ENCODE data around the gene RPS6KA4.

The RPS6KA4 gene

GRCh38 chr11:64339754-64340408 is 19.1 kb upstream of the RPS6KA4 start, which contains the start of gene CCDC88B:
Gene CCDC88B, plus strand, starts transcription at chr11:64340204. Its CDS starts 63 bp downstream, at chr11:64340267.
- H3K4me1 ChIP-seq (ENCODE audit: control insufficient read depth, insufficient read depth, low read length): peaks cover 13% of the 10 kb centered on the region
- no peaks in the 10 kb centered on the region for H3K9me3 ChIP-seq (ENCODE audit: control insufficient read depth, low read length)
- no peak within 1 kb of the TSS for H3K27ac ChIP-seq (ENCODE audit: insufficient read depth, low read depth, low read length, poor library complexity, severe bottlenecking)
- peak within 1 kb of the TSS; percentile 32 for H3K4me3 ChIP-seq (ENCODE audit: insufficient read depth, low read depth, low read length)
- H3K36me3 ChIP-seq (ENCODE audit: control insufficient read depth, insufficient read depth, low read length): no peaks in the 10 kb centered on the region
- H3K27me3 ChIP-seq (ENCODE audit: control insufficient read depth, insufficient read depth, low read length, poor library complexity, severe bottlenecking): peaks cover 8% of the 10 kb centered on the region
- 88 to 91% methylated on average over 16 of the region's 16 CpGs for WGBS, 2 experiments

DNA sequence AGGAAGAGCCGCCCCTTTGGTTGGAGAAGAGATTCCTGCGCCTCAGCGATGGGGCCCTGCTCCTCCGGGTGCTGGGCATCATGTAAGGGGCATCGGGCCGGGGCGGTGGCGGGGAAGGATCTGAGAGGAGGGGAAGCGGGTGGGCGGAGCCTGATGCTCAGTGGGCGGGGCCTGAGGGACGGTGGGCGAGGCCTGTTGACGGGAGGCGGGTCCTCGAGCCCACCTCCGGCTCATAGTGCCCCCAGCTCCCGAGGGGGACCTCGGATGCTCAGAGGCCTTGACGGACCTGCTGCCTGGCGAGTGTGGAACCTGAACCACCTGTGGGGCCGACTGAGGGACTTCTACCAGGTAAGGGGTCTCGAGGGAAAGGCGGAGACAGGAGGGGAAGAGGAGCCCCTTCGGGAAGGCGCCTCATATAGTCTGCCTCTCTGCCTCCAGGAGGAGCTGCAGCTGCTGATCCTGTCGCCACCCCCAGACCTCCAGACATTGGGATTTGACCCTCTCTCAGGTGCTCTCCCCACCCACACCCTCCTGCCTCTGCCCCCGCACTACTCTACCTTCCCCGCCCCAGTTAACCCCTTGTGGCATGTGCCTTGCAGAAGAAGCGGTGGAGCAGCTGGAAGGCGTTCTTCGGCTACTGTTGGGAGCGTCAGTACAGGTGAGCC is 18.2 kb upstream of the RPS6KA4 start:
- Histone ChIP-seq H3K9me3 (ENCODE audit: control insufficient read depth, low read length) (no peaks in the 10 kb centered on the region), H3K36me3 (ENCODE audit: control insufficient read depth, insufficient read depth, low read length) (no peaks in the 10 kb centered on the region), H3K27ac (ENCODE audit: insufficient read depth, low read depth, low read length, poor library complexity, severe bottlenecking) (no peak overlapping the region), H3K4me3 (ENCODE audit: insufficient read depth, low read depth, low read length) (peak overlapping the region; percentile 32), H3K4me1 (ENCODE audit: control insufficient read depth, insufficient read depth, low read length) (peaks cover 13% of the 10 kb centered on the region), H3K27me3 (ENCODE audit: control insufficient read depth, insufficient read depth, low read length, poor library complexity, severe bottlenecking) (peaks cover 8% of the 10 kb centered on the region)
- WGBS, 2 experiments: 50 to 60% methylated on average over 33 of the region's 33 CpGs

DNA sequence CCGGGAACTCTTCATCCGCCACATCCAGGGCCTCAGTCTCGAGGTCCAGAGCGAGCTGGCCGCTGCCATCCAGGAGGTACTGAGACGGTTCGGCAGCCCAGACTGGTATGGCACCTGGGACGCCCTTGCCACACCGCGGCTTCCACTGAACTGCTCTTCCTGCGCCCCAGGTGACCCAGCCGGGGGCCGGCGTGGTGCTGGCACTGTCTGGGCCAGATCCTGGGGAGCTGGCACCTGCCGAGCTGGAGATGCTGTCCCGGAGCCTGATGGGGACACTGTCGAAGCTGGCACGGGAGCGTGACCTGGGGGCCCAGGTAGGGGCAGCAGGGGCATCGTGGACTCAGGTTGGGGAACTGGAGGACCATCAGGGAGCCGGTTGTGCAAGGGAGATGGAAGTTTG is 17.5 kb upstream of the RPS6KA4 start:
- Histone ChIP-seq H3K36me3 (ENCODE audit: control insufficient read depth, insufficient read depth, low read length) (no peaks in the 10 kb centered on the region), H3K4me3 (ENCODE audit: insufficient read depth, low read depth, low read length) (no peak overlapping the region), H3K4me1 (ENCODE audit: control insufficient read depth, insufficient read depth, low read length) (peaks cover 13% of the 10 kb centered on the region), H3K27ac (ENCODE audit: insufficient read depth, low read depth, low read length, poor library complexity, severe bottlenecking) (no peak overlapping the region), H3K9me3 (ENCODE audit: control insufficient read depth, low read length) (no peaks in the 10 kb centered on the region), H3K27me3 (ENCODE audit: control insufficient read depth, insufficient read depth, low read length, poor library complexity, severe bottlenecking) (peaks cover 8% of the 10 kb centered on the region)
- WGBS, 2 experiments: 92 to 94% methylated on average over 21 of the region's 21 CpGs

DNA sequence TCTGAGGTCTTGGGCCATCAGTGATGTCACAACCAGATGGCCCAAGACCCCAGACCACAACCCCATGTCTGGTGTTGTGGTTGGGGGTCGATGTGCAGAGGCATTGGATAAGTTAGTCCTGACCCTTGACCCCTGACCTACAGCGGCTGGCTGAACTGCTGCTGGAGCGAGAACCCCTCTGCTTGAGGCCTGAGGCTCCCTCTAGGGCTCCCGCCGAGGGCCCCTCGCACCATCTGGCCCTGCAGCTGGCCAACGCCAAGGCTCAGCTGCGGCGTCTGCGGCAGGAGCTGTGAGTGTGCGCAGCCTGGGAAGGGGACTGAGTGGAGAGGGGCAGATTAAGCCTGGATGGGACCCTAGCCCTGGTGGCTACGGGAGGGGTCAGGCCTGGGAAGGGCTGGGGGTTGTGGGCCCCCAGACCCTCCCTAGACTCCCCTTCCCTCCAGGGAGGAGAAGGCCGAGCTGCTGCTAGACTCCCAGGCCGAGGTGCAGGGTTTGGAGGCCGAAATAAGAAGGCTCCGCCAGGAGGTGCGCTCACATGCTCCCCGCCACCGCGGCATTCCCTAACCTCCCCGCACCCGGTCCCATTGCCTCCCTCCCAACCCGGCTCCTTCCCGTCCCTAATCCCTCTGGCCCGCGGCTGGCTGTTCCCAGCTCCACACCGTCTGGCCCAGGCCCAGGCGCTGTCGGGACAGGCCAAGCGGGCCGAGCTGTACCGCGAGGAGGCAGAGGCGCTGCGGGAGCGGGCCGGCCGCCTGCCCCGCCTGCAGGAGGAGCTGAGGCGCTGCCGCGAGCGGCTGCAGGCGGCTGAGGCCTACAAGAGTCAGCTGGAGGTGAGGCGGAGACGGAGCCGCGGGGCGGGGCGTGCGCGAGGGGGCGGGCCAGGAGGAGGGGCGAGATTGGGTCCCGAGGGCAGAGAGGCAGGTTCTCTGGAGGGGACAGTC is 16.8 kb upstream of the RPS6KA4 start:
- 23 to 25% methylated on average over 55 of the region's 55 CpGs for WGBS, 2 experiments
- peaks cover 13% of the 10 kb centered on the region for H3K4me1 ChIP-seq (ENCODE audit: control insufficient read depth, insufficient read depth, low read length)
- H3K9me3 ChIP-seq (ENCODE audit: control insufficient read depth, low read length): no peaks in the 10 kb centered on the region
- peaks cover 8% of the 10 kb centered on the region for H3K27me3 ChIP-seq (ENCODE audit: control insufficient read depth, insufficient read depth, low read length, poor library complexity, severe bottlenecking)
- H3K36me3 ChIP-seq (ENCODE audit: control insufficient read depth, insufficient read depth, low read length): no peaks in the 10 kb centered on the region
- H3K27ac ChIP-seq (ENCODE audit: insufficient read depth, low read depth, low read length, poor library complexity, severe bottlenecking): peak overlapping the region; percentile 65
- peak overlapping the region; percentile 31 for H3K4me3 ChIP-seq (ENCODE audit: insufficient read depth, low read depth, low read length)

- Histone ChIP-seq H3K27ac (ENCODE audit: insufficient read depth, low read depth, low read length, poor library complexity, severe bottlenecking) (no peak overlapping the region), H3K4me3 (ENCODE audit: insufficient read depth, low read depth, low read length) (peak overlapping the region; percentile 31)
Observed at GRCh38 chr11:64342869-64343745, 15.9 kb upstream of the RPS6KA4 start.

DNA sequence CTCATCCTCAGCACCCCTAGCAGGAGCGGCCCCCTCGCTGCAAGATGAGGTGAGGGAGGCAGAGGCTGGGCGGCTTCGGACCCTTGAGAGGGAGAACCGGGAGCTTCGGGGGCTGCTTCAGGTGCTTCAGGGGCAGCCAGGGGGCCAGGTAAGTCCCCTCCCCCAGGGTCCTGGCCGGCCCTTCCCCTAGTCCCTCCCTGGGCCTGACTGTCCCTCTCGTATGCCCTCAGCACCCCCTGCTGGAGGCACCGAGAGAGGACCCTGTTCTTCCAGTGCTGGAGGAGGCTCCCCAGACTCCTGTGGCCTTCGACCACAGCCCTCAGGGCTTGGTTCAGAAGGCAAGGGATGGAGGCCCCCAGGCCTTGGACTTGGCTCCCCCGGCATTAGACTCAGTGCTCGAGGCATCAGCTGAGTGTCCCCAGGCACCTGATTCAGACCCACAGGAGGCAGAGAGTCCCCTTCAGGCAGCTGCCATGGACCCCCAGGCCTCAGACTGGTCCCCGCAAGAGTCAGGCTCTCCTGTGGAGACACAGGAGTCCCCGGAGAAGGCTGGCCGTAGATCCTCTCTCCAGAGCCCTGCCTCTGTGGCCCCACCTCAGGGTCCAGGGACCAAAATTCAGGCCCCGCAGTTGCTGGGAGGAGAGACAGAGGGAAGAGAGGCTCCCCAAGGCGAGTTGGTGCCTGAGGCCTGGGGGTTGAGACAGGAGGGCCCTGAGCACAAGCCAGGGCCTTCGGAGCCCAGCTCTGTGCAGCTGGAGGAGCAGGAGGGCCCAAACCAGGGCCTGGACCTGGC is 15.0 kb upstream of the RPS6KA4 start:
- peaks cover 13% of the 10 kb centered on the region for H3K4me1 ChIP-seq (ENCODE audit: control insufficient read depth, insufficient read depth, low read length)
- H3K36me3 ChIP-seq (ENCODE audit: control insufficient read depth, insufficient read depth, low read length): no peaks in the 10 kb centered on the region
- 86% methylated on average over 18 of the region's 18 CpGs for WGBS, 2 experiments
- no peak overlapping the region for H3K4me3 ChIP-seq (ENCODE audit: insufficient read depth, low read depth, low read length)
- H3K27me3 ChIP-seq (ENCODE audit: control insufficient read depth, insufficient read depth, low read length, poor library complexity, severe bottlenecking): peaks cover 8% of the 10 kb centered on the region
- H3K27ac ChIP-seq (ENCODE audit: insufficient read depth, low read depth, low read length, poor library complexity, severe bottlenecking): no peak overlapping the region
- H3K9me3 ChIP-seq (ENCODE audit: control insufficient read depth, low read length): no peaks in the 10 kb centered on the region

More at GRCh38 chr11:64342869-64343745, 15.9 kb upstream of the RPS6KA4 start:
- Histone ChIP-seq H3K9me3 (ENCODE audit: control insufficient read depth, low read length) (no peaks in the 10 kb centered on the region), H3K4me1 (ENCODE audit: control insufficient read depth, insufficient read depth, low read length) (peaks cover 13% of the 10 kb centered on the region), H3K36me3 (ENCODE audit: control insufficient read depth, insufficient read depth, low read length) (no peaks in the 10 kb centered on the region), H3K27me3 (ENCODE audit: control insufficient read depth, insufficient read depth, low read length, poor library complexity, severe bottlenecking) (peaks cover 8% of the 10 kb centered on the region)
- 74 to 76% methylated on average over 29 of the region's 29 CpGs for WGBS, 2 experiments

- no peaks in the 10 kb centered on the region for H3K9me3 ChIP-seq (ENCODE audit: control insufficient read depth, low read length)
- H3K27me3 ChIP-seq (ENCODE audit: control insufficient read depth, insufficient read depth, low read length, poor library complexity, severe bottlenecking): peaks cover 8% of the 10 kb centered on the region
- no peaks in the 10 kb centered on the region for H3K36me3 ChIP-seq (ENCODE audit: control insufficient read depth, insufficient read depth, low read length)
- no peak overlapping the region for H3K4me3 ChIP-seq (ENCODE audit: insufficient read depth, low read depth, low read length)
- H3K27ac ChIP-seq (ENCODE audit: insufficient read depth, low read depth, low read length, poor library complexity, severe bottlenecking): no peak overlapping the region
- 96% methylated on average over 28 of the region's 28 CpGs for WGBS, 2 experiments
- peaks cover 13% of the 10 kb centered on the region for H3K4me1 ChIP-seq (ENCODE audit: control insufficient read depth, insufficient read depth, low read length)
Observed at GRCh38 chr11:64344787-64345186, 14.2 kb upstream of the RPS6KA4 start.

DNA sequence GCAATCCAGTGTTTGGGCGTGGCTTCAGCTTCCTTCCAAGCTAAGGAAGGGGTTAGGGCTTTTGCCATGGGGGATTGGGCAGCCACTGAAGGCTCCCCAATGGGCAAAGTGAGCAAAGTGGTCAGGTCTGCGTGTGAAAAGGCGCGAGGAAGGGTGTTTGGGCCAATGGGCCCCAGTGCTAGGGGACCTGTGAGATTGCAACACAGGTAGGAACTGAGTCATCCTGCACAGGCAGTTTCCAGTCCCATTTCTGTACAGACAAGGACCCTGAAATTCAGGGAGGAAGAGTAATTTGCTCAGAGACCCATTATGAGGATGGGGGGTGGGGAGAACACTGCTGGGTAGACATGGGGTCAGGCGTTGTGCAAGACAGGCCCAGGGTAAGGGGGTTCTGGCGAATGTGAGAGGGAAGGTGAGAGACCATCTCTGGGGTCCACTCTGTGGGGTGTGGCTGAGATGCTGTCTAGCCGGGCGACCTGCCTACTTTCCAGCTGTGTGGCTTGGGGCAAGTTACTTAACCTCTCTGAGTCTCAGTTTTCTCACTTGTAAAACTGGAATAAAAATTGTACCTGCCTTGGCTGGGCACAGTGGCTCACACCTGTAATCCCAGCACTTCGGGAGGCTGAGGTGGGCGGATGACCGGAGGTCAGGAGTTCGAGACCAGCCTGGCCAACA is 11.6 kb upstream of the RPS6KA4 start:
- no peaks in the 10 kb centered on the region for H3K36me3 ChIP-seq (ENCODE audit: control insufficient read depth, insufficient read depth, low read length)
- H3K9me3 ChIP-seq (ENCODE audit: control insufficient read depth, low read length): no peaks in the 10 kb centered on the region
- H3K27me3 ChIP-seq (ENCODE audit: control insufficient read depth, insufficient read depth, low read length, poor library complexity, severe bottlenecking): no peaks in the 10 kb centered on the region
- no peak overlapping the region for H3K27ac ChIP-seq (ENCODE audit: insufficient read depth, low read depth, low read length, poor library complexity, severe bottlenecking)
- H3K4me1 ChIP-seq (ENCODE audit: control insufficient read depth, insufficient read depth, low read length): peaks cover 10% of the 10 kb centered on the region
- 81 to 83% methylated on average over 12 of the region's 12 CpGs for WGBS, 2 experiments
- no peak overlapping the region for H3K4me3 ChIP-seq (ENCODE audit: insufficient read depth, low read depth, low read length)
